Suppressor macrophage (primary cell): Measurements from ENCODE around the gene RAB5IF.

Experiments
- DNase-seq, 4 experiments: peaks; one replicate each; pipeline ENCODE4 v3.0.0-alpha.2; 2020 to 2022

The RAB5IF gene

GRCh38 chr20:36629719-36630681 lies 24.4 kb downstream of the RAB5IF start:
- peak in 3 of 4 experiments; percentile 25 to 39 (median 32) for DNase-seq

- DNase-seq: peak in 3 of 4 experiments; percentile 6 to 28 (median 21)
Observed at GRCh38 chr20:36631646-36632045, 26.1 kb downstream of the RAB5IF start.

GRCh38 chr20:36632147-36632486 lies 26.5 kb downstream of the RAB5IF start:
- no peak for DNase-seq

- no peak for DNase-seq
Observed at GRCh38 chr20:36632487-36633284, 27.1 kb downstream of the RAB5IF start.

- DNase-seq: no peak
Observed at GRCh38 chr20:36633285-36633772, 27.8 kb downstream of the RAB5IF start.

- DNase-seq: no peak
Observed at GRCh38 chr20:36634342-36634741, 28.8 kb downstream of the RAB5IF start.

GRCh38 chr20:36638876-36639400 lies 33.4 kb downstream of the RAB5IF start:
- DNase-seq: peak in 1 of 4 experiments; percentile 20

- DNase-seq: no peak
Observed at GRCh38 chr20:36641506-36641843, 35.9 kb downstream of the RAB5IF start.

GRCh38 chr20:36642136-36642535 lies 36.6 kb downstream of the RAB5IF start:
- peak in 3 of 4 experiments; percentile 33 to 59 (median 37) for DNase-seq

GRCh38 chr20:36644032-36644705 lies 38.6 kb downstream of the RAB5IF start:
- DNase-seq: no peak

GRCh38 chr20:36644706-36645095 lies 39.1 kb downstream of the RAB5IF start:
- no peak for DNase-seq

GRCh38 chr20:36645353-36645752 lies 39.8 kb downstream of the RAB5IF start:
- no peak for DNase-seq

GRCh38 chr20:36645998-36646397 lies 40.4 kb downstream of the RAB5IF start, which contains the start of gene SLA2:
Gene SLA2 (minus strand): TSS chr20:36646196. CDS start chr20:36641335, 4,861 bp downstream.
- DNase-seq: peak; percentile 86 to 95 (median 90)

GRCh38 chr20:36646678-36647077 lies 41.1 kb downstream of the RAB5IF start:
- DNase-seq: no peak

- no peak for DNase-seq
Observed at GRCh38 chr20:36647196-36648121, 41.9 kb downstream of the RAB5IF start.

GRCh38 chr20:36653456-36653855 lies 47.9 kb downstream of the RAB5IF start:
- no peak for DNase-seq

GRCh38 chr20:36654506-36654905 lies 48.9 kb downstream of the RAB5IF start:
- DNase-seq: no peak

GRCh38 chr20:36655004-36655403 lies 49.4 kb downstream of the RAB5IF start:
- no peak for DNase-seq

GRCh38 chr20:36656733-36657132 lies 51.2 kb downstream of the RAB5IF start:
- DNase-seq: no peak

GRCh38 chr20:36658300-36658699 lies 52.7 kb downstream of the RAB5IF start:
- peak in 2 of 4 experiments; percentile 27 to 30 for DNase-seq
